HepG2 (cell line): ENCODE data around the gene SIGLEC6.

ENCODE experiments used
- CBX1 ChIP-seq: IDR thresholded peaks from one replicate; pipeline ENCODE4 v1.6.1; 2016; ENCODE audit warnings: antibody characterized with exemption, low read depth
- NR2F6 ChIP-seq, 2 experiments: IDR thresholded peaks; 2 replicates each; pipeline ENCODE4 v1.6.1; 2016; ENCODE audit warnings: antibody characterized with exemption in 1 of 2, mild to moderate bottlenecking in 1 of 2
- SETDB1 ChIP-seq: sonication (generic); formaldehyde crosslinking; IDR thresholded peaks from 2 replicates; pipeline ENCODE4 v1.5.1; 2020; ENCODE audit warnings: missing genetic modification reagents, mild to moderate bottlenecking, borderline replicate concordance
- TCF7L2 ChIP-seq: IDR thresholded peaks from 2 replicates; pipeline ENCODE4 v1.6.1; 2011; ENCODE audit warnings: mild to moderate bottlenecking, low read depth, low read length, moderate library complexity
- TOE1 ChIP-seq: sonication (generic); formaldehyde crosslinking; IDR thresholded peaks from 2 replicates; pipeline ENCODE4 v1.4.0; 2020; ENCODE audit warnings: mild to moderate bottlenecking, missing genetic modification reagents
- ZMYM4 ChIP-seq: sonication (generic); formaldehyde crosslinking; IDR thresholded peaks from 2 replicates; pipeline ENCODE4 v1.8.1; 2023; ENCODE audit warnings: mild to moderate bottlenecking, missing genetic modification reagents
- ZNF230 ChIP-seq: sonication (generic); formaldehyde crosslinking; IDR thresholded peaks from 2 replicates; pipeline ENCODE4 v1.4.0; 2020; ENCODE audit warnings: mild to moderate bottlenecking, missing genetic modification reagents
- ZNF431 ChIP-seq: sonication (generic); formaldehyde crosslinking; IDR thresholded peaks from 2 replicates; pipeline ENCODE4 v1.9.0; 2022; ENCODE audit warnings: missing genetic modification reagents, low read depth, mild to moderate bottlenecking, borderline replicate concordance
- TF ChIP-seq, protein P1 (sequence below): sonication (generic); formaldehyde crosslinking; IDR thresholded peaks from 2 replicates; pipeline ENCODE4 v1.5.0; 2020; ENCODE audit warnings: mild to moderate bottlenecking, missing genetic modification reagents, moderate library complexity
- TF ChIP-seq, protein P2 (sequence below): sonication (generic); formaldehyde crosslinking; IDR thresholded peaks from 2 replicates; pipeline ENCODE4 v1.4.0; 2020; ENCODE audit warnings: mild to moderate bottlenecking, missing genetic modification reagents
- TF ChIP-seq, protein P3 (sequence below): sonication (generic); formaldehyde crosslinking; conservative IDR thresholded peaks from 2 replicates; pipeline ENCODE4 v1.5.0; 2020; ENCODE audit warnings: missing genetic modification reagents

DNA sequence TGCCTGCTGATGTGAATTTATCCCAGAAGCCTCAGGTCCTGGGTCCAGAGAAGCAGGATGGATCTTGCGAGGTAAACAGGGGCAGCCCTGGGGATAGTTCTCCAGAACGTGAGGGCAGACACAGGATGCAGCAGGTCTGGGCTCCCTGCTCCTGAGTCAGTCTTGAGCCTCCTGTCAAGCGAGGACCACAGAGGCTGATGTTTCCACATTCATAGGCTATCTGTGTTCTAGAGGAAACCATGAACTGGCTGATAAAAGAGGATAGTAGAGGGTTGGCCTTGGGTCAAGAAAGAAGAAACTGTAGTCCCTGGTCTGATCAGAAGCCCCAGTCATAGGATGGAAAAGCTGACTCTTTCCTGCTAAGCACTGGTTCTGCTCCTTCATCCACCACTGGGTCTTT, 41.9 kb upstream of the SIGLEC6 start:
- TF ChIP-seq, protein P1, sequence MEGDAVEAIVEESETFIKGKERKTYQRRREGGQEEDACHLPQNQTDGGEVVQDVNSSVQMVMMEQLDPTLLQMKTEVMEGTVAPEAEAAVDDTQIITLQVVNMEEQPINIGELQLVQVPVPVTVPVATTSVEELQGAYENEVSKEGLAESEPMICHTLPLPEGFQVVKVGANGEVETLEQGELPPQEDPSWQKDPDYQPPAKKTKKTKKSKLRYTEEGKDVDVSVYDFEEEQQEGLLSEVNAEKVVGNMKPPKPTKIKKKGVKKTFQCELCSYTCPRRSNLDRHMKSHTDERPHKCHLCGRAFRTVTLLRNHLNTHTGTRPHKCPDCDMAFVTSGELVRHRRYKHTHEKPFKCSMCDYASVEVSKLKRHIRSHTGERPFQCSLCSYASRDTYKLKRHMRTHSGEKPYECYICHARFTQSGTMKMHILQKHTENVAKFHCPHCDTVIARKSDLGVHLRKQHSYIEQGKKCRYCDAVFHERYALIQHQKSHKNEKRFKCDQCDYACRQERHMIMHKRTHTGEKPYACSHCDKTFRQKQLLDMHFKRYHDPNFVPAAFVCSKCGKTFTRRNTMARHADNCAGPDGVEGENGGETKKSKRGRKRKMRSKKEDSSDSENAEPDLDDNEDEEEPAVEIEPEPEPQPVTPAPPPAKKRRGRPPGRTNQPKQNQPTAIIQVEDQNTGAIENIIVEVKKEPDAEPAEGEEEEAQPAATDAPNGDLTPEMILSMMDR = no peak
- no peak for TF ChIP-seq ZMYM4 (CRISPR knock-in tag)
- TF ChIP-seq CBX1 = no peak
- TF ChIP-seq, protein P2, sequence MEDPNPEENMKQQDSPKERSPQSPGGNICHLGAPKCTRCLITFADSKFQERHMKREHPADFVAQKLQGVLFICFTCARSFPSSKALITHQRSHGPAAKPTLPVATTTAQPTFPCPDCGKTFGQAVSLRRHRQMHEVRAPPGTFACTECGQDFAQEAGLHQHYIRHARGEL (CRISPR knock-in tag) = no peak
- TF ChIP-seq SETDB1 (CRISPR knock-in tag) = no peak
- no peak for TF ChIP-seq TOE1 (CRISPR knock-in tag)
- TF ChIP-seq NR2F6 (IDR thresholded peaks at IDR 0.05) = no peak
- no peak for TF ChIP-seq NR2F6 (CRISPR knock-in tag; IDR thresholded peaks at IDR 0.05)
- TF ChIP-seq ZNF230 (CRISPR knock-in tag) = no peak
- TF ChIP-seq, protein P3, sequence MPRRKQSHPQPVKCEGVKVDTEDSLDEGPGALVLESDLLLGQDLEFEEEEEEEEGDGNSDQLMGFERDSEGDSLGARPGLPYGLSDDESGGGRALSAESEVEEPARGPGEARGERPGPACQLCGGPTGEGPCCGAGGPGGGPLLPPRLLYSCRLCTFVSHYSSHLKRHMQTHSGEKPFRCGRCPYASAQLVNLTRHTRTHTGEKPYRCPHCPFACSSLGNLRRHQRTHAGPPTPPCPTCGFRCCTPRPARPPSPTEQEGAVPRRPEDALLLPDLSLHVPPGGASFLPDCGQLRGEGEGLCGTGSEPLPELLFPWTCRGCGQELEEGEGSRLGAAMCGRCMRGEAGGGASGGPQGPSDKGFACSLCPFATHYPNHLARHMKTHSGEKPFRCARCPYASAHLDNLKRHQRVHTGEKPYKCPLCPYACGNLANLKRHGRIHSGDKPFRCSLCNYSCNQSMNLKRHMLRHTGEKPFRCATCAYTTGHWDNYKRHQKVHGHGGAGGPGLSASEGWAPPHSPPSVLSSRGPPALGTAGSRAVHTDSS (CRISPR knock-in tag) = no peak
- no peak for TF ChIP-seq TCF7L2
- TF ChIP-seq ZNF431 (CRISPR knock-in tag) = no peak
